CD4-positive, alpha-beta T cell treated with Interleukin-6 at 100 ng/mL for 8 hours (primary cell): ENCODE data around the gene ZNF793.

Experiments
- DNase-seq: peaks from one replicate; pipeline ENCODE4 v3.0.0-alpha.2; 2020; ENCODE audit warnings: mixed read lengths, low spot score

Gene ZNF793

DNA sequence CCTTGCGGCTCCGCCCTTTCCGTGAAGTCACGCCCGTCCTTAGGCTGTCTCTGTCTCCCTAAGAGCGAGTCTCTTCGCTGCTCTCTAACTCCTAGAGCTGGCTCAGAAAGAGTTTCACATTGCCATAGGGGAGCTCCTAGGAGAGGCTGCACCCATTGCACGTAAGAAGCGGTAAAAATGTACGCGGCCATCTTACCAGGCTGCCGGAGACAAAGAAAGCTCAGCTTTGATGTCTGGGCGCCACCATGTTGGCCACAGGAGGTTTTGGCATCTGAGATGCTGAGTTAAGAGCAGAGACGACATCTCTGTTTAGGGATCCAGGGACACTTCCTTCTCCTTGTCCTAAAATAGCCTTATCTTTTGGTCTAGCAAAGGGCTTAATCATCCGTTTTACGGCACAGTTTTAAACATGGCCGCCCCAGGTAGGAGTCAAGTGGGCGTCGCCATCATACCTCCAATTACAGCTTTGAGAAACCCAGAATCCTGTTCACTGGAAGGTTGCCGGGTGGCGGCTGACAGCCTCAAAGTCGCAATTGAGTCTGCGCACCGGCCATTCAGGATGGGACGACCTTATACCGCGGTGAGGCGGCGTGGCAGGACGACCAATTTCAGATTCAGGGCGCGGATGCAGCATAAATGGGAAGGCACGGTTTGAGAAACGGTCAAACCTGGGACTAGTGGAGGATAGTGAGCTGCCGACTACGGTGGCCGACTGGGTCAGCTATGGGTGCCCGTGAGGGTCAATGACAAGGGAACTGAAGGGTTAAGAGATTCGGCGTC is at the start of gene ZNF793:
TSS of gene ZNF793 (plus strand) at position 553 of the 780 bp plus-strand sequence. CDS start 16,501 bp downstream, outside the sequence.
- DNase-seq: peak; percentile 83

DNA sequence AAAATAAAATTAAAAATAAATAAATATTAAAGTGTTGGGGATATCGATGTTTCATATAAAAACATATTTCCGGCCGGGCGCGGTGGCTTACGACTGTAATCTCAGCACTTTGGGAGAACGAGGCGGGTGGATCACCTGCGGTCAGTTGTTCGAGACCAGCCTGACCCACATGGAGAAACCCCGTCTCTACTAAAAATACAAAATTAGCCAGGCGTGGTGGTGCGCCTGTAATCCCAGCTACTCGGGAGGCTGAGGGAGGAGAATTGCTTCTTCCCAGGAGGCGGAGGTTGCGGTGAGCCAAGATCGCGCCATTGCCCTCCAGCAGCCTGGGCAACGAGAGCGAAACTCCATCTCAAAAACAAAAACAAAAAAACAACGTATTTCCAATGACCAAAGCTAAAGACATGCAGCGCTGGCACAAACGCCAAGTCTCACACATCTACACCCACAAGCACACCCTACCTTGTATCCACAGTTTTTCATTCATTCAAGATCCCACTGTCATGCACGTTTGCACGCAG is 40.4 kb upstream of the ZNF793 start:
- no peak for DNase-seq

DNA sequence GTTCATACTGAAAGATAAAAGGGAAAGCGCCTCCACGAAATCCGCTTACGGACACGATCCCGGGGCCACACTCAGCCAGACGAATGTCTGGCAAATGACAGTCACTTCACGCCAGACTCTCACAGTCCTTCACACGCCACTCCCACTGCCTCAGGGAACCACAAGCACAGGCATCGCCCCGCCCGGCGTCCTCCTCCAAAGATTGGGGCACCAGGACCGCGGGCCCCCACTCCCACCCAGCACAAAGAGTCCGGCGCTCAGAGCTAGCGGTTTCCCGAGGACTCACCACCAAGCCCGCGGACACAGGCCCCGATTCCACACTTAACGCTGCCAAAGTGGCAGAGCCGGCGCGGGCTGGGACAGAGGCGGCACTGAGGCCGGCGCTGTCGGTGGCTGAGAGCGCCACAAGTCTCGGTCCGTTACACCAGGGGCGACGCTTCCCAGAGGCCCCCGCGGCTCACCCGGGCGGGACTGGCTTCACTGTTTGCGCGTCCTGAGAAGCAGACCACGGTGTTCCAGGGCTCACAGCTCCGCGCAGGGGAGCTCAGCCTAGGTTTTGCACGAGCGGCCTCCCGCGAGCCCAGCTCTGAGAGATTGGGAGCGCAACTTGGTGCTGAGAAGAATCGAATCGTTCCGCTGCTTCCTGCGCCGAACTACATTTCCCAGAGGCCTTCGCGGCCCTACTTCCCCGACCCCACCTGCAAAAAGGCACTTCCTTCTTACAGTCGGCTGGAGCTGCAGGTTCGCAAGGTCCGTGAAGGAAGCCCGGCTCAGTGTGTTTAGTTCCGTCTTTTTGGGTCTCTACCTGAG is 39.7 kb upstream of the ZNF793 start, which contains the start of gene ZNF569:
TSS of gene ZNF569 (minus strand) at position 647 of the 810 bp plus-strand sequence. CDS start 22,523 bp downstream, outside the sequence.
- DNase-seq: peak; percentile 91

DNA sequence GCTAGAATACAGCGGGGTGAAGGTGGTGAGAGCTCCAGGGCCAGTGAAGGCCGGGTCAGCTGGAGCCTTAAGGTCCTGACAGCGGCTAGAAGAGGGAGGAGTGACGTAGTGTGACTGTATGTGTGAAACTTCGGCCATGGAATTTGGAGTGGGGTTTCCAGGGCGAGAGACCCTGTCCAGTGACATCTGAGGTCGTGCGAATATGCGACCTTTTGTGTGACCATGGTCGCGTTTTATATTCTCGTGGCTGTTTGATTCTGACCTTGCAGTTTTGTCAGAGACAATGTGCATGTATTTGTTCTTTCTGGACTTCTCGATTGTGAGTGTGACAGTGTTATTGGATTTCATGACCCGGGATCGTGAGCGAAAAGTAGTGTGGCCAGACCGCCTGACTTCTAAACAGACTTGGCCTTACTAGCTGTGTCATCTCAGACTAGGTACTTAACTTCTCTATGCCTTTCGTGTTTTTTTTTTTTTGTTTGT is 39.1 kb upstream of the ZNF793 start:
- DNase-seq: no peak

DNA sequence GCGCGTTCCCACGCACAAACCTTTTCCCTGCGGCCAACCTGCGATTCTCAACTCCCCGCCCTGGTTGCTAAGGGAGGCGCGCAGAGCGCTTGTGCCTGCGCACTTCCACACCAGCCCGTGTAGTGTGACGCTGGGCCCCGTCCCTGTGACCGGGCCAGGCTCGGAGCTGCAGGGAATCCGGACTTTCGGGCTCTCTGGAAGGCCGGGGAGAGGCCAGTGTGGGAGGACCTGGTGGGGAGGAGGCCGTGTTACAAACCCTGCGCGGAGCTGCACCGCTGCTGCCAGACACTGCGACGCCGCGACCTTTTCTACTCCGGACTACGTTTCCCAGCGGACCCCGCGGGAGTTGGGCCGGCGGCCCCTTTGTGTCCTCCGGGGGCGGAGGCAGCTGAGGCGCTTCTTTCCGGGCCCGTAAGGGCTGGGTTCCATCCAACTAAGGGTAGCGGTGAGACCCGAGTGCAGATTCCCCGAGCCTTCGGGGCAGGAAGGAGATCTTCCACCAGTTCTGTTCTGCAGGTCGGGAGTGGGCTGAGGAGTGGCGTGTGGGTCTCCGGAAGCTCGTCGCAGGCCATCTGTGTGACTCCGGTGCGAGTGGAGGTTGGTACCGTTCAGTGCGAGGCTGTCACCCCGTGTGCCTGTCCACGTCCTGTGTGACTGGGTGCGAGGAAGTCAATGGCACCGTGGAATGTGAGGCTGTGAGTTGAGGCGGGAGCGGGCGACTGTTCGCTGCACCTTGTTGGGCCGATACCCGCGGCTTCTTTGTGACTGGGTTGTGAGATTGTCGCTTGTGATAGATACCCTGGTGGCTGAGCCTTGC is 37.6 kb upstream of the ZNF793 start, which contains the start of gene ZNF570:
TSS of gene ZNF570 (plus strand) at position 396 of the 817 bp plus-strand sequence. CDS start 999 bp downstream, outside the sequence.
- peak; percentile 85 for DNase-seq

DNA sequence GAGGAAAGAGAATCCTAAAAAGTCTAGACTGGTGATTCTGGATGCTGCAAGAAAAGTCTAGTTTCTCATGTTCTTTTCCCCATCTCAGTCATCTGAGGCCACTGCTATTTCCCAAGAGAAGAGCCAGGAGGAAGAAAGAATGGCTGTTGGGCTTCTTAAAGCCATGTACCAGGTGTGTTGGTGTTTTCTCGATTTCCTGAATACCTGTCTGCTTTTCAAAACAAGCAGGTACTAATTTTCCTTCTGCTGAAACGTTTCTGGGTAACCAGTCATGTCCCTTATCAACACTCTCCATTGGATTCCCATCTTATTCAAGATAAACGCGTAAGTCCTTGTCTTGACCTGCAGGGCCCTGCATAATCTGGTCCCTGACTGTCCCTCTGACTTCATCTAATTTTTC is 36.5 kb upstream of the ZNF793 start:
- no peak for DNase-seq

DNA sequence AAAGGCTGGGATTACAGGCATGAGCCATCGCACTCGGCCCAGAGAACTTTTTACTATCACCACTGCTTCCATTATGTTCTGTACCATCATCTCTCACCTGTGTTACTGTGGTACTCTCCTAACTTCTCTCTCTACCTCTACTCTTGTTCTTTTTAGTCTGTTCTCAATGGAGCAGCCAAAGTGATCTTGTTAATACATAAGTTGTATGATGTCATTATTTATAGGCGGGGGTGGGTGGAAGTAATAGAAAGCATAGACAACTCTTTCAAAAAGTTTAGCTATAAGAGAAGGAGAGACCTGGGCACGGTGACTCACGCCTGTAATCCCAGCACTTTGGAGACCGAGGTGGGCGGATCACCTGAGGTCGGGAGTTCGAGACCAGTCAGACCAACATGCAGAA is 34.6 kb upstream of the ZNF793 start:
- no peak for DNase-seq

DNA sequence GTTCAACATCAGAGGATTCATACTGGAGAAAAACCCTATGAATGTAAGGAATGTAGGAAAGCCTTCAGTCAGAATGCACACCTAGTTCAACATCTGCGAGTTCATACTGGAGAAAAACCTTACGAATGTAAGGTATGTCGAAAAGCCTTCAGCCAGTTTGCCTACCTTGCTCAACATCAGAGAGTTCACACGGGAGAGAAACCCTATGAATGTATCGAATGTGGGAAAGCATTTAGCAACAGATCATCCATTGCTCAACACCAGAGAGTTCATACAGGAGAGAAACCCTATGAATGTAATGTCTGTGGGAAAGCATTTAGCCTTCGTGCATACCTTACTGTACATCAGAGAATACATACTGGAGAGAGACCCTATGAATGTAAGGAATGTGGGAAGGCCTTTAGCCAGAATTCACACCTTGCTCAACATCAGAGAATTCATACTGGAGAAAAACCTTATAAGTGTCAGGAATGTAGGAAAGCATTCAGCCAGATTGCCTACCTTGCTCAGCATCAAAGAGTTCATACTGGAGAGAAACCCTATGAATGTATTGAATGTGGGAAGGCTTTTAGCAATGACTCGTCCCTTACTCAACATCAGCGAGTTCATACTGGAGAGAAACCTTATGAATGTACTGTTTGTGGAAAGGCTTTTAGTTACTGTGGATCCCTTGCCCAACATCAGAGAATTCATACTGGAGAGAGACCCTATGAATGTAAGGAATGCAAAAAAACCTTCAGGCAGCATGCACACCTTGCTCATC is 22.2 kb upstream of the ZNF793 start:
- DNase-seq: no peak

DNA sequence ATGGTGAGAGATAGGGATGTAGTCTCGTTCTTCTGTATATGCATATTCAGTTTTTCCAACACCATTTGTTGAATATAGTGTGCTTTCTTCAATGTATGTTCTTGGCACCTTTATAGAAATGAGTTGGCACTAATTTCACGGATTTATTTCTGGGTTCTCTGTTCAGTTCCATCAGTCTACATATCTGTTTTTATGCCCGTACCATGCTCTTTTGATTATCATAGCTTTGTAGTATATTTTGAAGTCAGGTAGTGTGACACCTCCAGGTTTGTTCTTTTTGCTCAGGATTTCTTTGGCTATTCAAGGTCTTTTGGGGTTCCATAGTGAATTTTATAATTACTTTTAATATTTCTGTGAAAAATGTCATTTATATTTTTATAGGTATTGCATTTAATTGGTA is 14.5 kb upstream of the ZNF793 start:
- DNase-seq: no peak

DNA sequence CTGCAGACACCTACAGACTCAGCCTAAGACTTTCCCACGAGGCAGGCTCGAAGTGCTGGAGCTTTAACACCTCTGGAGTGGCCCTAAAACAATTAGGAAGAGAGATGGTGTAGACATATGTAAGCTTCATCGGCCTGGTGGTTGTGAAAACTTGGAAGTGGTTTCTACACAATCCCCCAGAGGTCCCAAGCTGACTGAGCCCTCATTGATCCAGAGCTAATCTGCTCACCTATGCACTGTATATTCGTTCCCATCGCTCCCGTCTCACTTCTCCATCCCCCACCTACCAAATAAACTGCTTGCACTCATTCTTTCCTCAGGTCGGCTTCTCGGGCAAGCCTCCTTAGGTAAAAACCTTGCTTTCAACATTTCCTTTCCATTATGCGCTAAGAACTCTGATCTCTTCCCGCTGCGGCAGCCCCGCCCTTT is 767 bp upstream of the ZNF793 start:
- no peak for DNase-seq

DNA sequence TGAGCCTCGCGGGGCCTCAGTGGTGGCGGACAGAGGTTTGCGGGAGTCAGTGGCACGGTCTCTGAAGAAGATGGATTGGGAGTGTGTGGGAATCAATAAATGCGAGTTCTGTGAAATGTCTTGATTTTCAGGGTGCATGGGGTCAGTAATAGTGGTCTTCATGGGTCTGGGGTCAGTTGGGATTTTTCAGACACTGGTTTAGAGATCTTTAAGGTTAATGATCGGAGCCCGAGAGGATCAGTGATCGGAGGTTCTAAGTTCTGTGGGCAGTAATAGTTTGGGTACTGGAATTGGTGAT is 377 bp downstream of the ZNF793 start:
- DNase-seq: no peak

DNA sequence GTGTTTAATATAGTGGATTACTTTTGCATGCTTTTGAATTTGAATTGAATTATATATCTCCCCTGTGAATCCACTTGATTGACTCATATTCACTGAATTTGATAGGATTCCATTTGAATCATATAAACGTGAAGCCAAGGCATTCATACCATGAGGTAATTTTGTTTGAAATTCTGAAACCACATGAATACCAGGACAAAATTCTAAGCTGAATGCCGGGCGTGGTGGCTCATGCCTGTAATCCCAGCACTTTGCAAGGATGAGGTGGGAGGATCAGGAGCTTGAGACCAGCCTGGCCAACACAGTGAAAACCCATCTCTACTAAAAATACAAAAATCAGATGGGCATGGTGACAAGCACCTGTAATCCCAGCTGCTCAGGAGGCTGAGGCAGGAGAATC is 4.4 kb downstream of the ZNF793 start:
- no peak for DNase-seq

DNA sequence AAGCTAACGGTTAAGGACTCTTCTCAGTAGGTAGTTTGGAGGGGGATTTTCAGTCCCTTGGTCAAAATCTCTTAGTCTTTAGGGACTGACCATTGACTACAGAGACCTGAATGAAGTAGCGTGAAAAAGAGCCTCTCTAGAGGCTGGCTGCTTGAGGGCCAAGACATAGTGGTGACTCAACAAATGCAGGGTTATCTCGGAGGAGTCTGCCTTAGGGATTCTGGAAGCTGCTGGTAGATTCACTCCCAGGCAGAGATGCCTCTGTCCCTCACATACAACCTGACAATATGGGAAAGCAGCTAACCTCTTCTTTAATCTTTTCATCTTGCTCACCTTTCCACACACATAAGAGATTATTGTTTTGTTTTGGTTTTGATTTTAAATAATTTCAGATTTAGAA is 5.1 kb downstream of the ZNF793 start:
- no peak for DNase-seq

DNA sequence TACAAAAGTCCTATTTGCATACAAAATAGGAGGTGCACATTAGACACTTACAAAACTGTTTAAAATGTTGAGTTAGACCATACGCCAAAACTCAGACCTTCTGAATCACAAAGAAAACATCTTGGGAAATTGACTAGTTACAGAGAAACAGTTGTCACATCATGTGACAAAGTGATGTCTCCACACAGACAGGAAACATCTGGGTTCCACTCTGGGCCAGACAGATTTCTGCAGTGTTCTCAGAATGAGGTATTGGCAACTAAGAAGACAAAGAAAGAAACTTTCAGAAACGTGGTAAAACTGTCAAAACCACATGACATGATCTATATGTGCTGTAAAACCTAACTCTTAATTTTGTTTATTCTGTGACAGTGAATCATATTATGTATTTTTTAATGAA is 6.7 kb downstream of the ZNF793 start:
- no peak for DNase-seq

DNA sequence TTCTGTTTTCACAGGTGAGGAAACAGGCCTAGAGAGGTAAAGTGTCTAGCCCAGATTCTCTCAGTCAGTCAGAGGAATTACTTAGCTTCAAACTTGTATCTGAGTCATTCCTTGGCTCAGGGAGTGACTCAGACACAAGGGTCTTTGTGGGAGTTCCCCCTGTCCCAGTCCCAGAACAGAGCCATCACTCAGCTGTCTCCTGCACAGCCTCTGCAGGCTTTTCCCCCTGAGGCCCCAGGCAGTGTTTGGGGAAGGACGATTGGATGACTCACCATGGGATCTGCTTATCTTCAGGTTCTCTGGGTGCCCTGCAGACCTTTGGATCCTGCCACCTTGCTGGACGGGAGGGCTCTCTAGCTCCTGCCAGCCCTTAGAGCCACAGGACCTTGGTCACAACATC is 13.2 kb downstream of the ZNF793 start:
- no peak for DNase-seq

DNA sequence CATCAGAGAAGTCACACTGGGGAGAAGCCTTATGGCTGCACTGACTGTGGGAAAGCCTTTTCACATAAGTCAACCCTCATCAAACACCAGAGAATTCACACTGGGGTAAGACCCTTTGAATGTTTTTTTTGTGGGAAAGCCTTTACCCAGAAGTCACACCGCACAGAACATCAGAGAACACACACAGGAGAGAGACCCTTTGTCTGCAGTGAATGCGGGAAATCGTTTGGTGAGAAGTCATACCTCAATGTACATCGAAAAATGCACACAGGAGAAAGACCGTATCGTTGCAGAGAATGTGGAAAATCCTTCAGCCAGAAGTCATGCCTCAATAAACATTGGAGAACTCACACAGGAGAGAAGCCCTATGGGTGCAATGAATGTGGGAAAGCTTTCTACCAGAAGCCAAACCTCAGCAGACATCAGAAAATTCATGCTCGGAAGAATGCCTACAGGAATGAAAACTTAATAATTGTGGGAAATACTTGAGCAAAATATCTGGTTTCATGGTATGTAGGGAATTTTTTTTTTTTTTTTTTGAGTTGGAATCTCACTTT is 30.7 kb downstream of the ZNF793 start:
- no peak for DNase-seq

DNA sequence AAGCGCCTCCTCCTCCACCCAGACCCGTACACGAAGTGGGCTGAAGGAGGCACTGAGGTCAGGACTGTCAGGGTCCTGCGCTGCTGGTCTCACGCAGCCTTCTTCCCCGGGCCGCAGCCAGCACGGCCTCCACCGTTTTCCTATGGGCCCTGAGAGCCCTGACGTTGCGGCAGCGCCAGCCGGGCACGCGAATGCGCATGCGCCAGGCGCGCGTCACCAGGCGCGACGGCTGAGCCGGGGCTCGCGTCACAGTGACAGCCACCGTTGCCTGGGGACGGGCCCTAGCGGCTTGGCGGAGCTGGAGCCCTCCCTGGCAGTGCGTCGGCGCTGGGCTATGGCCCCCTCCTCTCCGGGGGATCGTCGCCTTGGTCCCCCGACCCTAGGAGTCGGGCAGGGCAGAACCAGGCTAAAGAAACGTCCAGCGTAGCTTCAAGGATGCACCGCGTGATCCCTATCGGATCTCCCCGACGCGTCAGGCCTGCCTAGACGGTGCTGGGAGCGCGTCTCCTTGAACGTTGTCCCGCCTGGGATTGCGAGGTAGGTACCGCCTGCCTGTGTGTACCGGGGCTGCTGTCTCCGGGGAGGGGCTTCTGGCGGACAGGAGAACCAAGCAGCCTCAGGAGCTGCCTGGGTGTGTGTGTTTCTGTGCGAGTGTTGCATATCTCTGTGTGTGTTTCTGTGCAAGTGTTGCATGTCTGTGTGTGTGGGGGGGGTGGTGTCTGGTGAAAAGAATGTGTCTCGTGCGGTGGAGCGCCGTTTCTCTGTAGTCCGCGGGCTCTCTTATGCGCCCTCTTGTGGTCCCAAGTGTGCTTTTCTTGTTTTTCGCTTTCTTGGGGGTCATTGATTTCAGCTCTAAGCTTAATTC is 44.6 kb downstream of the ZNF793 start:
- DNase-seq: peak; percentile 19

DNA sequence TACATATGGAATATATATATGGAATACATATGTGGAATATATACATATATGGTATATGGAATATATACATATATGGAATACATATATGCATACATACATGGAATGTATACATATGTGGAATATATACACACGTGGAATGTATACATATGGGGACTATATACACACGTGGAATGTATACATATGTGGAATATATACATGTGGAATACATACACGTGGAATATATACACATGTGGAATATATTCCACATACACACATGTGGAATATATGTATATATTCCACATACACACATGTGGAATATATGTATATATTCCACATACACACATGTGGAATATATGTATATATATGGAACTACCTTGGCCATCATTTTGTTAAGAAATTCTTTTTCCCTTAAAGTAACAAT is 56.8 kb downstream of the ZNF793 start:
- no peak for DNase-seq

DNA sequence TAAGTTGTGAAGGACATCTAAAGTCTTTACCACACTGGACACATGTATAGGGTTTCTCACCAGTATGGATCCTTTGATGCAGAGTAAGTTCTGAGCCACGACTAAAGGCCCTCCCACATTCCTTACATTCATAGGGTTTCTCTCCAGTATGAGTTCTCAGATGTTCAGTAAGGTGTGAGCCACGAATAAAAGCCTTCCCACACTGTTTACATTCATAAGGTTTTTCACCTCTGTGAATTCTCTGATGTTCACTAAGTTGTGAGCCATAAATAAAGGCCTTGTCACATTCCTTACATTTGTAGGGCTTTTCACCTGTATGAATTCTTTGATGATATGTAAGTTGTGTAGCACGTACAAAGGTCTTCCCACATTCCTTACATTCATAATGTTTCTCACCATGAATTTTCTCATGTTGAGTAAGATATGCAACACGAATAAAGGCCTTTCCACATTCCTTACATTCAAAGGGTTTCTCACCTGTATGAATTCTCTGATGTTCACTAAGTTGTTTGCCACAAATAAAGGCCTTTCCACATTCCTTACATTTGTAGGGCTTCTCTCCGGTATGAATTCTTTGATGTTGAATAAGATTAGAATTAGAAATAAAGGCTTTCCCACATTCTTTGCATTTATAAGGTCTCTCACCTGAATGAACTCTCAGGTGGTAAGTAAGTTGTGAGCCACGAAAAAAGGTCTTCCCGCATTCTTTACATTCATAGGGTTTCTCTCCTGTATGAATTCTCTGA is 58.1 kb downstream of the ZNF793 start:
- no peak for DNase-seq
